ENCODE measurements around the gene RPL31. TPM values are rescaled to one million over a fixed set of nuclear protein-coding genes. Genes with fewer than 3 reads are reported as not detected.
"Not testable (repeated sequence)": the region's sequence is repeated elsewhere in the genome, so short reads cannot be mapped to it uniquely, and the experiment has no call there.

RPL31 gene
- total RNA-seq, 1 experiment from 2014 or later = 1,803 TPM

- no peak for DNase-seq (ENCODE audit: low read depth)
Observed at GRCh38 chr2:101026253-101026701, 24.2 kb downstream of the RPL31 start.

DNA sequence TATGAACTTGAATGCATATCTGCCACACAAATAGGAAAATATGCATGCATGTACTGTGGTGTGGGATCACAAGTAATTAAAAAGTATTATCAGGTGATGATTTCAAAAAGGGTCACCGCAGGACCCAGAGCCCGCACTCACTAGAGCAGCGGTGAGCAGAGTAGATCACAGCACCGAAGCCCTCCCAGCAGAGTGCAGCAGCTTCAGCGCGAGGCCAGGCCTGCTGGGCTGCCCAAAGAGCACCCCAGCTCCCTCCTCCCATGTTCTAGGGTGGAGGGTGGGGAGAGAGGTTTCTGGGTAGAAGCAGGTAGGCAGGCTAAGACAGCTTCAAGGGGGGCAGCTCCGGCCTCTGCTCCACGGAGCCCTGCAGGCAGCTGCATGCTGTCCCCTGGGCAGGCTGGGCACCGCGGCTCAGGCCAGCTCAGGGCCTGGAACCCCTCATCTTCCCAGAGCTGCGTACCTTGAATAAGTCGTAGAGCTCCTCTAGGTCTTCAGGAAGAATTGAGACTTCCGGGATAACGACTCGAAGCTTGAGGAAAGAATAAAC, 24.9 kb downstream of the RPL31 start:
- DNase-seq (ENCODE audit: low read depth) = no peak

DNA sequence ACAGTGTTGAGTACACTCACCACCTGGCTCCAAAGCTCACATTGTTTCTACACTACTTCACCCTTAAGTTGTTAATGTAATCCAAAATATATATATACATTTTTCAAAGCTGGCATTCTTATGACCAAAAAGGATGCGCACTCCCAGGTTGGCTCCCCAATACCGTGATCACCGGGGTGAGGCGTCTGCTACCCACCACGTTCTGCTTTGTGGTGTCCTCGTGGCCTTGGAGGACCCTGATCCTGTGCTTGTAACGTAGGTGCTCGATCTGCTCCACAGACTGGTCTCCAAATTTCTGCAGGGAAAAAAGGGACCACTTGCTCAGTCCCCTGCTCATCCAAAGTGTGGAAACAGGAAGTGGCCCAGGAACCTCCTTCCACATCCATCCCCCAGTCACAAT, 25.8 kb downstream of the RPL31 start:
- DNase-seq (ENCODE audit: low read depth) = no peak

DNA sequence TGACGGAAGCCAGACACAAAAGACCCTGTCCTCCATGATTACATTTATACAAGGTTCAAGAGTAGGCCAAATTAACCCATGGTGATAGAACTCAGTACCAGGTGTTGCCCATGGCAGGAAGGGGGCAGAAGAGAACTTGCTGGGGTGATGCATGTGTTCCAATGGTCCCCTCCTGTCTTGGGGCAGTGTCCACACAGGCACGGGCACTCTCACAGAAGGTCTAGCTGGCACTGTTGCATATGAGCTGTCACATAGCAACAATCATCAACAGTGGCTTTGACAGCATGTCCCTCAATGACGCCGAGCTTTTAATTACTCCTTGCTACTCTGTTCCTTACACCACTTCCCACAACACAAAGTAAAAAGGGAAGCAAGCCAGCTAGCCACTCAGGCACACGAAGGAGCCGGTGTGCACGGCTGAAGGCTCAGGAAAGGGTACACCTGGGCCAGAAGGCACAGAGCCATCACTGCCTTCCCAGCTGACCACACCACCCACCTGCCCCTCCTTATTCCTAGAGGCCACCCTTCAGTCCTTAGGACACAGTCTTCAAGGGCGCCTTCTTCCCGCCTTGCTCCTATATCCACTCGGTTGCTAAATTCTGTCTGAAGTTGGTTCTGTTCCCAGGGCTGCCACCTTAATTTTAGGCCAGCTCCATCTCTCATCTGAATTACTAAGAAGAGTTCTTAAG, 28.9 kb downstream of the RPL31 start:
- no peak for DNase-seq (ENCODE audit: low read depth)

DNA sequence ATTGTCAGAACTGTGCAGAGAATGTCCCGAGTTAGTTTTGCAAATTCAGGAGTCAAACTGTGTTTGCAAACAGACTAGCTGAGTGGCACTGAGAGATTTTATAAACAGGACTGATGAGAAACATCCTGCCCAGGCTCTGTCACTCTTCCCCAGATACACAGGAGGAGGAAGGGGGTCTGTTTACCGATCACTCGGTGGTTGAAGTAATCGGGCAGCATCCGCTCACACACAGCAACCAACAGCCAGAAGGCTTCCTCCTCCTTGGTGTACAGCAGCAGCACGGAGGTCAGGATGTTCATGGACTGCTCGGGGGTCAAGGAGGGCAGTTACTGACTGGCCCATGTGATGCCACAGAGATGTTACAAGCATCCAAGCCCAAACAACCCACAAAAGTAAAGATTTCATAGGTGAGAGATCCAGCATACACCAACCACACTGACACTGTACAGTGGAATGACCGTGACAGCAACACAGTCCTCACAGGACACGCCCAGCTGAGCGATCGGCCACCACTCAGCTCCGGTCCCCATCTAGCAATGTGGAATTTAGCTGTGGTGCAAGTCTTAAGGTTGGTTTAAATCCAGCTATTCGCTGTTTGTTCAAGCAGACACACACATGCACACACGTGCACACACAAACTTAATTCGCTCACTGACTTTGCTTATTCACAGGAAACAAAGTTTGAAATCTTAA, 30.1 kb downstream of the RPL31 start:
- no peak for DNase-seq (ENCODE audit: low read depth)

GRCh38 chr2:101036562-101036961, 34.5 kb downstream of the RPL31 start:
- peak; percentile 54 for DNase-seq (ENCODE audit: low read depth)

- no peak for DNase-seq (ENCODE audit: low read depth)
Observed at GRCh38 chr2:101037161-101037755, 35.2 kb downstream of the RPL31 start.

DNA sequence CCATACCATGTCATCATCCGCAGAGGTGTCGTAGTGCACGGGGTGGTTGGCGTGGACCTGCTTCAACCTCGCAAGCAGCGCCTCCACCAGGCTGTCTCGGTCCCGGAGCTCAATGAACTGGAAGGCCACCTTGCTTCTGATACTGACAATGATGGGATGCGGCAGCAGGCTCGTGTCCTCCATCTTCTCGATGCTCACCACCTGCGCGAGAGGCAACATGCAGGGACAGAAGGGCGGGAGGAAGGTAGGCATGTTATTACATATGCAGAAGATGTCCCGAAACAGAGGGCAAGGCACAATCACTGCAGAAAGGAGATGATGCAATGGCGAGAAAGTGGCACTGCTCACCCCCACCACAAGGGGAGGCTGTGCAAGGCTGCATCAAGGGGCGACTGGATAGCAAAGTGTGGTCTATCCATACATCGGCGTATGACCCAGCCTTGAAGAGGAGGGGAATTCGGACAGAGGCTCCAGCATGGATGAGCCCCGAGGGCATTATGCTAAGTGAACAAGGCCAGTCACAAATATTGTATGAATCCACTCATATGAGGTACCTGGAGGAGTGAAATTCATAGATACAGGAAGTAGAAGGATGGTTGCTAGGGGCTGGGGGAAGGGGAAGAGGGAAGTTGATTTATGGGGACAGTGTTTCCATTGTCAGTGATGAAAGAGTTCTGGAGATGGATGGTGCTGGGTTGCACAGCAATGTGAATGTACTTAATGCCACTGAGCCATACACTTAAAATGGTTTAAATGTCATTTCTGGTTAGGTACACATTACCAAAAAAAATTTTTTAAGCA, 36.6 kb downstream of the RPL31 start:
- peak; percentile 23 for DNase-seq (ENCODE audit: low read depth)

GRCh38 chr2:101040072-101040471, 38.0 kb downstream of the RPL31 start:
- no peak for DNase-seq (ENCODE audit: low read depth)

- no peak for DNase-seq (ENCODE audit: low read depth)
Observed at GRCh38 chr2:101040761-101041160, 38.7 kb downstream of the RPL31 start.

- no peak for DNase-seq (ENCODE audit: low read depth)
Observed at GRCh38 chr2:101041413-101041812, 39.3 kb downstream of the RPL31 start.

GRCh38 chr2:101045330-101045729, 43.2 kb downstream of the RPL31 start:
- no peak for DNase-seq (ENCODE audit: low read depth)

- DNase-seq (ENCODE audit: low read depth) = peak; percentile 56
Observed at GRCh38 chr2:101047075-101047766, 45.1 kb downstream of the RPL31 start.

GRCh38 chr2:101047774-101048173, 45.7 kb downstream of the RPL31 start:
- peak; percentile 17 for DNase-seq (ENCODE audit: low read depth)

GRCh38 chr2:101048756-101049155, 46.7 kb downstream of the RPL31 start:
- DNase-seq (ENCODE audit: low read depth) = no peak

GRCh38 chr2:101050886-101051285, 48.8 kb downstream of the RPL31 start:
- DNase-seq (ENCODE audit: low read depth) = not testable (repeated sequence)

DNA sequence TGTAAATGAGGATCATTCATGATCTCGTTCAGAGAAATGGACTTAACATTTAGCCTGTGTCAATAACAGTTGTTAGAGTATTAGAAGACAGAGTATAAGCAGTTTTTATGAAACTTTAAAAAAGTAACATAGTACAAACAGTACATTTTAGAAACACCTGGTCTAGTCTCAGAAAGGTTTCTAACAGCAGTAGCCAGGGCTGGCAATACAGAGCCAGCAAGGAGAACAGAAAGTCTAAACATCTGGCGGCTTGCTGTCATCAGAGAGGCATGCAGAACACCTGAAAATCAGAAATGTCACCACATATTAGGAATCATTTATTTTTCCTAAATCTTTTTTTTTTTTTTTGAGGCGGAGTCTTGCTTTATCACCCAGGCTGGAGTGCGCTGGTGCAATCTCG, 50.1 kb downstream of the RPL31 start:
- DNase-seq (ENCODE audit: low read depth) = no peak

DNA sequence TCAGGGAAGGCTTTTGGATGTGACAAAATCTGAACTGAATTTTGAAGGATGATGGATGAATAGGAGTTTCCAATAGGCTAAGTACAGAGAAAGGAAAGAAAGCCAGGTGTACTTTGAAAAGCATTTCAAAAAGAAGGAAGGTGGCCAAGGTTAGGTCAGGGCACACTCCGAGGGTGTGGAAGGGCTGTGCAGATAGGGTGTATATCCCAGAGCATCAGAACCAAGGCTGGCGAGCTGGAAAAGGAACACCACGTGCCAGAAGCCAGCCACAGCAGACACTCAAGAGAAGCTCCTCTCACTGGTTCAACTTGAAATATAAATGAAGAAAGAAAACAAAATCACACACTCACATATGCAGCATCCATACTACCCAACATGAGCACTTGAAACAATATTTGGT, 51.0 kb downstream of the RPL31 start:
- no peak for DNase-seq (ENCODE audit: low read depth)
